Measurements from ENCODE around the gene NRXN3.

Gene NRXN3

DNA sequence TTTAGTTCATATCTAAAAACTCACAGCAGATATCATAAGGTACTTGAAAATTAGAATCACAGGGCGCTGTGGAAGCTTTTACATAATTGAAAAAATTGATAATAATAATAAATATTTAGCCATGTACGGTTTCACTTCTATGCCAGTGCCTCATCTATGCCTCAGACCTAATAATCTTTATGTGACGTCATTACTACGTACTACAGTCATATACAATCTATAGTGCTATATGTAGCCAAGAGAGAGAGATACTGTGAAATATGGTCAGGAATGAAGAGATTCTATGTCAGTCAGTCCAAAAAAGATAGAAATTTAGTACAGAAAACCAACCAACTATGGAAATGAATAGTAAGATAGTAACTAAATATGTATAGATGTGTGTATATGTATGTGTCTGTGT is 1010.5 kb downstream of the NRXN3 start:
- Histone ChIP-seq H3K36me3 (ENCODE audit: control insufficient read depth, insufficient read depth, low read length) (no peaks in the 10 kb centered on the region), H3K4me3 (replicated peaks; ENCODE audit: low read depth, low read length) (no peak overlapping the region), H3K27me3 (replicated peaks; ENCODE audit: control insufficient read depth, insufficient read depth, low read length) (no peaks in the 10 kb centered on the region)
- DNase-seq (ENCODE audit: extremely low read depth, insufficient read length), result no peak
- TF ChIP-seq, protein P1, sequence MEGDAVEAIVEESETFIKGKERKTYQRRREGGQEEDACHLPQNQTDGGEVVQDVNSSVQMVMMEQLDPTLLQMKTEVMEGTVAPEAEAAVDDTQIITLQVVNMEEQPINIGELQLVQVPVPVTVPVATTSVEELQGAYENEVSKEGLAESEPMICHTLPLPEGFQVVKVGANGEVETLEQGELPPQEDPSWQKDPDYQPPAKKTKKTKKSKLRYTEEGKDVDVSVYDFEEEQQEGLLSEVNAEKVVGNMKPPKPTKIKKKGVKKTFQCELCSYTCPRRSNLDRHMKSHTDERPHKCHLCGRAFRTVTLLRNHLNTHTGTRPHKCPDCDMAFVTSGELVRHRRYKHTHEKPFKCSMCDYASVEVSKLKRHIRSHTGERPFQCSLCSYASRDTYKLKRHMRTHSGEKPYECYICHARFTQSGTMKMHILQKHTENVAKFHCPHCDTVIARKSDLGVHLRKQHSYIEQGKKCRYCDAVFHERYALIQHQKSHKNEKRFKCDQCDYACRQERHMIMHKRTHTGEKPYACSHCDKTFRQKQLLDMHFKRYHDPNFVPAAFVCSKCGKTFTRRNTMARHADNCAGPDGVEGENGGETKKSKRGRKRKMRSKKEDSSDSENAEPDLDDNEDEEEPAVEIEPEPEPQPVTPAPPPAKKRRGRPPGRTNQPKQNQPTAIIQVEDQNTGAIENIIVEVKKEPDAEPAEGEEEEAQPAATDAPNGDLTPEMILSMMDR (IDR thresholded peaks at IDR 0.05; ENCODE audit: insufficient read depth, low read length, poor library complexity, severe bottlenecking), result no peak

DNA sequence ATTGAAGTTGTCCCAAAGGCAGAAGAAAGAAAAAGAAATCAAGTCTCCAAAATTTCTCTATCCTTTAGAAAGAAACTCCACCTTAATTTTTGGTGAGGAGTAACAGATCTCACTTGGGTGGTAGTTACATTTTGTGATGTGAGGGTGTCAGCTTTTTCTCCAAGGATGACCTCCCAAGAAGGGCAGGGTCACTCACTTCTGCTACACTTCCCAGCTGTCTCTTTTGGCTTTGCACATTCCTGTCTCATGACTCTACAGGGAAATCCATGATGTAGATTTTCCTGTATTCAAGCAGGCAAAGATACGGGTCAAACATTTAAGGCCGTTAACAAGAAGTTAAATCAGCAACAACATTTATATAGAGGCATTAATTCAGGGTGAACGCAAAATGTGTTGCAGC is 1016.4 kb downstream of the NRXN3 start:
- Histone ChIP-seq H3K27me3 (replicated peaks; ENCODE audit: control insufficient read depth, insufficient read depth, low read length) (no peaks in the 10 kb centered on the region), H3K4me3 (replicated peaks; ENCODE audit: low read depth, low read length) (no peak overlapping the region), H3K36me3 (ENCODE audit: control insufficient read depth, insufficient read depth, low read length) (no peaks in the 10 kb centered on the region)
- TF ChIP-seq, protein P1 (IDR thresholded peaks at IDR 0.05; ENCODE audit: insufficient read depth, low read length, poor library complexity, severe bottlenecking), result no peak
- no peak for DNase-seq (ENCODE audit: extremely low read depth, insufficient read length)

DNA sequence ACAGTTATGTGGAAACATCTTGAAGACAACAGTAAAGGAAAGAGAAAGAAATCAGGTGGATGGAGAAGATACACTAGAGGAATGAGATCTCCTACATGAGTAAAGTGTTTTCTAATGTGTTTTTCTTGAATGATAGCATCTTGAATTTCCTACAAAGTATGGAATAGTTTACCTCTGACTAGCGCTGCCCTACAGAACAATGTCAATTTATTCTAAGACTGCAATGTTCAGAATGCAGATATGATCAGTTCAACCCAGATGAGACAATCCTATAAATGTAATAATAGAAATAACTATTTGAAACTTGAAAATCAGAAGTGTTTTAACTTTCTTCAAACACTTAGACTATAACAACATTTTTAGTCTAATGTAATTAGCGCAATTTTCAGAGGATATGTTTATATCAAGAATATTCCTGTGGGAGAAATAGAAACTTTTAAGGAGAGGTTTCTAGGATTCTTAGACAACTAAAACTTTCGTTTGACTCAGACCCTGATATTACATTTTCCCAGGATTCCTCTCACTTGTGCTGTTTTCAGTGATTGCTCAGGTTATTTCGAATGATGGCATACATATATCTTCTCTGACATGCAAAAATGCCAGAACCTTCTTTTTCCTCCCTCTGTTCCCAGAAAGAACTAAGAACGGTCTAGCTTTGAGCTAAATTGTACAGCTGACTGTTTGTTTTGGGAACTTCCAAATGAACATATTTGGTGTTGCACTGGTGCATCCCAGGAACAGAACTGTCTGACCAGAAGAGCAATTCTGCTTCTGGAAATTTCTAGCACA is 1023.7 kb downstream of the NRXN3 start:
- no peak for DNase-seq (ENCODE audit: extremely low read depth, insufficient read length)
- TF ChIP-seq, protein P1 (IDR thresholded peaks at IDR 0.05; ENCODE audit: insufficient read depth, low read length, poor library complexity, severe bottlenecking), result no peak
- Histone ChIP-seq H3K36me3 (ENCODE audit: control insufficient read depth, insufficient read depth, low read length) (no peaks in the 10 kb centered on the region), H3K4me3 (replicated peaks; ENCODE audit: low read depth, low read length) (no peak overlapping the region), H3K27me3 (replicated peaks; ENCODE audit: control insufficient read depth, insufficient read depth, low read length) (no peaks in the 10 kb centered on the region)

DNA sequence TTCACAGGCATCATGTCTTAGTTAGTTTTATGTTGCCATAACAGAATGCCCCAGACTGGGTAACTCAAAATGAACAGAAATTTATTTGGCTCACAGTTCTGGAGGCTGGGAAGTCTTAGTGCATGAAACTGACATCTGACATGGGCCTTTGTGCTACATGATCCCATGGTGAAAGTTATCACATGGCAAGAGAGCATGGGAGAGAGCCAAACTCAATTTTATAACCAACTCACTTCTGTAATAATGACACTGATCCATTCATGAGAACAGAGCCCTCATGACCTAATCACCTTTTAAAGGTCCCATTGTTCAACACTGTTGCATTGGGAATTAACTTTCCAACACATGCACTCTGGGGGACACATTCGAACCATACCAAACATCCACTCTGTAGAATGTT is 1026.0 kb downstream of the NRXN3 start:
- Histone ChIP-seq H3K27me3 (replicated peaks; ENCODE audit: control insufficient read depth, insufficient read depth, low read length) (no peaks in the 10 kb centered on the region), H3K4me3 (replicated peaks; ENCODE audit: low read depth, low read length) (no peak overlapping the region), H3K36me3 (ENCODE audit: control insufficient read depth, insufficient read depth, low read length) (no peaks in the 10 kb centered on the region)
- TF ChIP-seq, protein P1 (IDR thresholded peaks at IDR 0.05; ENCODE audit: insufficient read depth, low read length, poor library complexity, severe bottlenecking), result no peak
- no peak for DNase-seq (ENCODE audit: extremely low read depth, insufficient read length)

DNA sequence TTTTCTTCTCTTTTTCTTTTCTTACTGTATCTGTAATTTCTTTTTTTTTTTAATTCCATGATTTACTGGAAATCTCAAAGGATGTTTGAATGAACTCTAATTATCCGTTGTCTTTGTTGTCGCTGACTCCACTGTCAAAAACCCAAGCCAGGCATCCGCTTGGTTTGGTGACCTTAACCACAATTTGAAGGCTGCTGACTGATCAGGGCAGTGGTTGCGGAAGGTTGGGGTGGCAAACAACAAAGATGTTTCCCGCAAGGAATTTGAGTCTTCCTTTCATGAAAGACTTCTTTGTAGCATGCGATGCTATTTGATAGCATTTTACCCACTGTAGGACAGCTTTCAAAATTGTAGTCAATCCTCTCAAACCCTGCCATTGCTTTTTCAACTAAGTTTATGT is 1027.3 kb downstream of the NRXN3 start:
- H3K4me3 ChIP-seq (replicated peaks; ENCODE audit: low read depth, low read length), result no peak overlapping the region
- TF ChIP-seq, protein P1 (IDR thresholded peaks at IDR 0.05; ENCODE audit: insufficient read depth, low read length, poor library complexity, severe bottlenecking), result no peak

More for the DNA sequence above, 1027.3 kb downstream of the NRXN3 start:
- DNase-seq (ENCODE audit: extremely low read depth, insufficient read length), result no peak
- Histone ChIP-seq H3K36me3 (ENCODE audit: control insufficient read depth, insufficient read depth, low read length) (no peaks in the 10 kb centered on the region), H3K27me3 (replicated peaks; ENCODE audit: control insufficient read depth, insufficient read depth, low read length) (no peaks in the 10 kb centered on the region)

All from GM06990 (cell line).